ENCODE data around the gene ERC2.

DNA sequence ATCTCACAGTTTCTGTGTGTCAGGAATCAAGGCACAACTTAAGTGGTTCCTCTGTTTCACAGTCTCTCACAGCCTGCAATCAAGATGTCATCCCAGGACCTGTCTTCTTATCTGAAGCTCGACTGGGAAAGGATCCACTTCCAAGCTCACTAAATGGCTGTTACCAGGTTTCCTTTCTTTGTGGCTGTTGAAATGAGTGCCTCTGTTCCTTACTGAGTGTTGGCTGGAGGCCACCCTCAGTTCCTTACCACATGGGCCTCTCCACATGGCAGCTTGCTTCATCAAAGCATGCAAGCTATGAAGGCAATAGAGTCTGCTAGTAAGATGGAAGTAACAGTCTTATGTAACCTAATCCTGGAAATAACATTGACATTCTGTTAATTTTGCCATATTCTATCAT is 174.0 kb downstream of the ERC2 start:
- TF ChIP-seq RAD21 (IDR thresholded peaks at IDR 0.05; ENCODE audit: low read depth) (no peak), YY1 (IDR thresholded peaks at IDR 0.05; ENCODE audit: low read depth) (no peak), CEBPB (IDR thresholded peaks at IDR 0.05) (no peak), TCF12 (IDR thresholded peaks at IDR 0.05; ENCODE audit: low read depth) (no peak), REST (IDR thresholded peaks at IDR 0.05; ENCODE audit: low read depth) (no peak), TAF1 (IDR thresholded peaks at IDR 0.05; ENCODE audit: low read depth) (no peak)
- TF ChIP-seq, protein P1, sequence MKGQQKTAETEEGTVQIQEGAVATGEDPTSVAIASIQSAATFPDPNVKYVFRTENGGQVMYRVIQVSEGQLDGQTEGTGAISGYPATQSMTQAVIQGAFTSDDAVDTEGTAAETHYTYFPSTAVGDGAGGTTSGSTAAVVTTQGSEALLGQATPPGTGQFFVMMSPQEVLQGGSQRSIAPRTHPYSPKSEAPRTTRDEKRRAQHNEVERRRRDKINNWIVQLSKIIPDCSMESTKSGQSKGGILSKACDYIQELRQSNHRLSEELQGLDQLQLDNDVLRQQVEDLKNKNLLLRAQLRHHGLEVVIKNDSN (IDR thresholded peaks at IDR 0.05), result no peak
- TF ChIP-seq, protein P2, sequence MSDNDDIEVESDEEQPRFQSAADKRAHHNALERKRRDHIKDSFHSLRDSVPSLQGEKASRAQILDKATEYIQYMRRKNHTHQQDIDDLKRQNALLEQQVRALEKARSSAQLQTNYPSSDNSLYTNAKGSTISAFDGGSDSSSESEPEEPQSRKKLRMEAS (IDR thresholded peaks at IDR 0.05), result no peak

Measured in Ishikawa (cell line).